ENCODE results near the gene HM13. TPM values are rescaled to one million over a fixed set of nuclear protein-coding genes. Genes with fewer than 3 reads are reported as not detected.
"Not testable (repeated sequence)": the region's sequence is repeated elsewhere in the genome, so short reads cannot be mapped to it uniquely, and the experiment has no call there.

The HM13 gene
- total RNA-seq (2021; ENCODE audit: unreplicated experiment) = 183 TPM
- 181 and 193 TPM in 2 replicates for polyA plus RNA-seq (2012)
- Bru-seq, nascent RNA = percentile 95 among the genes with signal in this experiment
- percentile 90 among the genes with signal in this experiment for BruChase-seq, experiment 1, labeled RNA remaining after a 6-hour chase
- percentile 91 among the genes with signal in this experiment for BruChase-seq, experiment 2, labeled RNA remaining after a 2-hour chase
- long read RNA-seq, transcript HM13-202 (12 exons, 1,606 nt) = major isoform, 252 of 373 reads
- long read RNA-seq, transcript HM13-224 (3 exons, 3,932 nt) = minor isoform, 5 of 373 reads
- long read RNA-seq, transcript HM13-201 (13 exons, 1,809 nt) = minor isoform, 7 of 373 reads
- long read RNA-seq, partial matches to known transcripts = 28 of 373 reads
- long read RNA-seq, other reads (novel, unspliced or antisense) = 76 of 373 reads

GRCh38 chr20:31514154-31515071 is at the start of gene HM13:
HM13 (plus strand) TSS chr20:31514442; CDS start chr20:31514552, 110 bp downstream.
- CTCF ChIA-PET = interaction anchor here (0.5 to 1.4 kb wide), 6 partner anchors 11 to 201 kb away, joined by 3 to 8 read pairs (median 4); no protein-coding TSS in a partner anchor
- BruUV-seq (replicated peaks) = no TSS peak

GRCh38 chr20:31470946-31471345 is 43.3 kb upstream of the HM13 start:
- BruUV-seq (replicated peaks); RAD21 ChIA-PET (ENCODE audit: low non-redundant PET in 1 of 2, low total read pairs in 2 of 2, uncharacterized antibody in 2 of 2, unreplicated experiment in 2 of 2); H3K79me2 ChIP-seq (ENCODE audit: insufficient read depth, low read length): not testable (repeated sequence)

More at GRCh38 chr20:31514154-31515071, at the start of gene HM13:
- Histone ChIP-seq H3K36me3 (ENCODE audit: control insufficient read depth in 1 of 2, insufficient read depth in 2 of 2, low read length in 2 of 2) (peaks cover 5 to 14% of the 10 kb centered on the region in 2 experiments; a peak in 2 of 4 replicates), H3K9me3 (ENCODE audit: control insufficient read depth in 1 of 2, insufficient read depth in 1 of 2, low read depth in 1 of 2, low read length in 2 of 2) (no peaks in the 10 kb centered on the region), H3K4me2 (ENCODE audit: low read length) (peak within 1 kb of the TSS; percentile 98), H3K9me2 (ENCODE audit: insufficient read depth) (no peaks in the 10 kb centered on the region), H3K27ac (ENCODE audit: low read depth, low read length) (peak within 1 kb of the TSS; percentile 72), H3K4me3 (replicated peaks in 1 of 2; ENCODE audit: low read depth in 1 of 2, low read length in 2 of 2) (peak within 1 kb of the TSS; percentile 97 to 99), H3K79me2 (ENCODE audit: insufficient read depth, low read length) (peaks cover 52% of the 10 kb centered on the region), H2AFZ (ENCODE audit: low read depth, low read length, poor library complexity, severe bottlenecking) (peak within 1 kb of the TSS; percentile 97), H3K27me3 (ENCODE audit: insufficient read depth, low read length) (no peaks in the 10 kb centered on the region), H4K20me1 (ENCODE audit: insufficient read depth) (no peaks in the 10 kb centered on the region), H3K4me1 (ENCODE audit: control insufficient read depth in 1 of 2, insufficient read depth in 2 of 2, low read length in 2 of 2) (peaks cover 18 to 33% of the 10 kb centered on the region in 2 experiments), H3K9ac (ENCODE audit: low read length) (peak within 1 kb of the TSS; percentile 96)
- ATAC-seq = peak; percentile 82
- POLR2A ChIA-PET = no interaction called here
- peak; percentile 88 for DNase-seq (ENCODE audit: low read depth, low spot score)
- RAD21 ChIA-PET (ENCODE audit: low non-redundant PET in 1 of 2, low total read pairs in 2 of 2, uncharacterized antibody in 2 of 2, unreplicated experiment in 2 of 2) = no interaction called here
- intact Hi-C loops (cut with micrococcal nuclease) = loop anchor here (2.0 kb wide), 1 partner anchor 98 kb away; no protein-coding TSS in a partner anchor
- peak; percentile 83 for TF ChIP-seq ZFX (IDR thresholded peaks at IDR 0.05)
- peak; percentile 50 for TF ChIP-seq YY1 (IDR thresholded peaks at IDR 0.05; ENCODE audit: extremely low read depth, insufficient replicate concordance, low read depth, low read length)
- no peak for TF ChIP-seq ELF1 (IDR thresholded peaks at IDR 0.05; ENCODE audit: borderline replicate concordance, low read depth)
- TF ChIP-seq EGR1 (IDR thresholded peaks at IDR 0.05; ENCODE audit: low read depth) = no peak
- peak; percentile 83 for TF ChIP-seq SIN3A (IDR thresholded peaks at IDR 0.05; ENCODE audit: low read depth)
- TF ChIP-seq EZH2phosphoT487 (IDR thresholded peaks at IDR 0.05; ENCODE audit: borderline replicate concordance) = no peak
- no peak for TF ChIP-seq SP1 (IDR thresholded peaks at IDR 0.05; ENCODE audit: low read depth)
- TF ChIP-seq MAX (IDR thresholded peaks at IDR 0.05) = peak; percentile 93
- TF ChIP-seq JUND (IDR thresholded peaks at IDR 0.05) = no peak
- no peak for TF ChIP-seq EZH2 (IDR thresholded peaks at IDR 0.05)
- peak; percentile 91 for TF ChIP-seq POLR2AphosphoS5 (IDR thresholded peaks at IDR 0.05; ENCODE audit: low read depth, low read length)
- TF ChIP-seq RAD21 (IDR thresholded peaks at IDR 0.05; ENCODE audit: low read depth) = no peak
- TF ChIP-seq POLR2A (IDR thresholded peaks at IDR 0.05; ENCODE audit: borderline replicate concordance, extremely low read depth, insufficient read depth, insufficient read length) = peak; percentile 95
- TF ChIP-seq ATF3 (IDR thresholded peaks at IDR 0.05) = no peak
- peak; percentile 45 to 95 (median 84); a peak in 5 of 6 replicates for TF ChIP-seq CTCF (IDR thresholded peaks at IDR 0.05 in 2 of 3, conservative IDR thresholded peaks at IDR 0.05 in 1 of 3; ENCODE audit: borderline replicate concordance in 1 of 3, insufficient read depth in 1 of 3, low read depth in 2 of 3, low read length in 2 of 3)

More at GRCh38 chr20:31470946-31471345, 43.3 kb upstream of the HM13 start:
- H4K20me1 ChIP-seq (ENCODE audit: insufficient read depth); ATAC-seq; H3K9me2 ChIP-seq (ENCODE audit: insufficient read depth); POLR2A ChIA-PET; H2AFZ ChIP-seq (ENCODE audit: low read depth, low read length, poor library complexity, severe bottlenecking); DNase-seq (ENCODE audit: low read depth, low spot score); H3K27ac ChIP-seq (ENCODE audit: low read depth, low read length); H3K9me3 ChIP-seq (ENCODE audit: control insufficient read depth in 1 of 2, insufficient read depth in 1 of 2, low read depth in 1 of 2, low read length in 2 of 2); H3K9ac ChIP-seq (ENCODE audit: low read length); H3K4me2 ChIP-seq (ENCODE audit: low read length); H3K36me3 ChIP-seq (ENCODE audit: control insufficient read depth in 1 of 2, insufficient read depth in 2 of 2, low read length in 2 of 2); H3K4me1 ChIP-seq (ENCODE audit: control insufficient read depth in 1 of 2, insufficient read depth in 2 of 2, low read length in 2 of 2); H3K4me3 ChIP-seq (replicated peaks in 1 of 2; ENCODE audit: low read depth in 1 of 2, low read length in 2 of 2); intact Hi-C loops (cut with micrococcal nuclease); H3K27me3 ChIP-seq (ENCODE audit: insufficient read depth, low read length); CTCF ChIA-PET: not testable (repeated sequence)

Measured in HCT116 (cell line).